Keratinocyte (primary cell): Measurements from ENCODE around the gene EPHA2. TPM values are rescaled to one million over a fixed set of nuclear protein-coding genes. Genes with fewer than 3 reads are reported as not detected.

Source experiments
- DNase-seq: peaks from one replicate; pipeline ENCODE4 v3.0.0-alpha.2; 2011; ENCODE audit warnings: low read depth, missing footprints, low spot score
- FAIRE-seq: peaks from 2 replicates; lab custom pipeline; 2011; peaks lifted over from hg19 to GRCh38; lab: Jason Lieb, UNC
- H2AFZ ChIP-seq: 2 replicates; pipeline ENCODE4 v1.6.0; 2012; ENCODE audit warnings: low read length, control low read depth, inconsistent platforms; ENCODE audit not compliant: control insufficient read depth
- H3K27ac ChIP-seq: 2 replicates; pipeline ENCODE4 v1.5.1; 2011; ENCODE audit warnings: low read length; ENCODE audit not compliant: control insufficient read depth, insufficient read depth
- H3K27me3 ChIP-seq: 3 replicates; pipeline ENCODE4 v1.6.0; 2011; ENCODE audit warnings: low read length; ENCODE audit not compliant: control insufficient read depth, insufficient read depth; ENCODE audit errors: extremely low read depth
- H3K36me3 ChIP-seq, 2 experiments: 2 replicates in 1 of 2; 3 replicates in 1 of 2; pipeline ENCODE4 v1.5.1; 2011; ENCODE audit warnings: low read length in 2 of 2, mild to moderate bottlenecking in 1 of 2; ENCODE audit not compliant: control insufficient read depth in 2 of 2, insufficient read depth in 2 of 2; ENCODE audit errors: extremely low read depth in 1 of 2
- H3K4me1 ChIP-seq: 3 replicates; pipeline ENCODE4 v1.5.1; 2011; ENCODE audit warnings: low read length; ENCODE audit not compliant: control insufficient read depth, insufficient read depth; ENCODE audit errors: extremely low read depth
- H3K4me2 ChIP-seq: 3 replicates; pipeline ENCODE4 v1.6.0; 2011; ENCODE audit warnings: low read depth, low read length; ENCODE audit not compliant: control insufficient read depth, insufficient read depth; ENCODE audit errors: extremely low read depth
- H3K4me3 ChIP-seq, 3 experiments: fragments of 200-600 bp in 1 of 3; sonication (generic) in 1 of 3; 2 replicates in 2 of 3; 3 replicates in 1 of 3; pipeline ENCODE4 v1.5.1; 2011 to 2016; ENCODE audit warnings: low read length in 3 of 3, mild to moderate bottlenecking in 3 of 3, control low read depth in 2 of 3, inconsistent platforms in 1 of 3, low read depth in 1 of 3, mixed read lengths in 1 of 3, mixed run types in 1 of 3, moderate library complexity in 1 of 3; ENCODE audit not compliant: control insufficient read depth in 2 of 3, insufficient read depth in 2 of 3; ENCODE audit errors: extremely low read depth in 1 of 3
- H3K79me2 ChIP-seq: 2 replicates; pipeline ENCODE4 v1.6.0; 2012; ENCODE audit warnings: low read length; ENCODE audit not compliant: control insufficient read depth, insufficient read depth
- H3K9ac ChIP-seq: 3 replicates; pipeline ENCODE4 v1.6.0; 2011; ENCODE audit warnings: low read length; ENCODE audit not compliant: control insufficient read depth, insufficient read depth; ENCODE audit errors: extremely low read depth
- H3K9me1 ChIP-seq: 3 replicates; pipeline ENCODE4 v1.6.0; 2011; ENCODE audit warnings: low read length; ENCODE audit not compliant: control insufficient read depth, insufficient read depth; ENCODE audit errors: extremely low read depth
- H3K9me3 ChIP-seq: 2 replicates; pipeline ENCODE4 v1.5.1; 2012; ENCODE audit warnings: low read depth, low read length; ENCODE audit not compliant: control insufficient read depth
- H4K20me1 ChIP-seq: 3 replicates; pipeline ENCODE4 v1.6.0; 2011; ENCODE audit warnings: low read length; ENCODE audit not compliant: control insufficient read depth, insufficient read depth; ENCODE audit errors: extremely low read depth
- CTCF ChIP-seq, 3 experiments: IDR thresholded peaks in 1 of 3; conservative IDR thresholded peaks in 1 of 3; optimal IDR thresholded peaks in 1 of 3; 2 replicates in 2 of 3; 3 replicates in 1 of 3; pipeline versions ENCODE3 to v1.5.1; 2011; ENCODE audit warnings: low read length in 3 of 3, mild to moderate bottlenecking in 3 of 3, moderate library complexity in 2 of 3, control low read depth in 1 of 3, inconsistent platforms in 1 of 3; ENCODE audit not compliant: insufficient read depth in 2 of 3; ENCODE audit errors: extremely low read depth in 1 of 3
- EZH2 ChIP-seq: IDR thresholded peaks from one replicate; pipeline ENCODE4 v1.6.1; 2012; ENCODE audit warnings: inconsistent platforms, mild to moderate bottlenecking, low read length, moderate library complexity
- dilution Hi-C: fragments of 300-500 bp; cut with MboI; formaldehyde crosslinking; loops from one replicate; pipeline ENCODE4 v1.7.0; 2020; ENCODE audit warnings: low sequenced_read_pairs; ENCODE audit not compliant: extremely low pct_ligation_motif_present
- polyA plus RNA-seq, 5 experiments: library from polyadenylated mRNA; depleted of rRNA in 3 of 5; stranded (reverse) in 3 of 5; stranded (forward) in 1 of 5; unstranded in 1 of 5; fragments of >200 nt; gene quantifications; 1 replicate in 1 of 5; 2 replicates in 3 of 5; 3 replicates in 1 of 5; pipeline versions ENCODE4 v1.2.1 to v1.2.3, GENCODE V29; 2011 to 2012; ENCODE audit warnings: missing spikeins in 2 of 5, low read depth in 1 of 5, low replicate concordance in 1 of 5

EPHA2 gene
- polyA plus RNA-seq, 1 donor (not counting 4 experiments of a cell fraction or from before 2014, with no cell fraction given) = 55.6 TPM

GRCh38 chr1:16116002-16116401 lies 39.9 kb downstream of the EPHA2 start:
- H3K4me1 ChIP-seq = peaks cover 4% of the 10 kb centered on the region
- no peak overlapping the region for H2AFZ ChIP-seq
- peaks cover 7% of the 10 kb centered on the region for H3K27me3 ChIP-seq
- H3K9me3 ChIP-seq = no peaks in the 10 kb centered on the region
- no peaks in the 10 kb centered on the region for H4K20me1 ChIP-seq
- no peak overlapping the region for H3K27ac ChIP-seq
- no peaks in the 10 kb centered on the region for H3K9me1 ChIP-seq
- H3K4me3 ChIP-seq = no peak overlapping the region
- H3K79me2 ChIP-seq = no peaks in the 10 kb centered on the region
- no peaks in the 10 kb centered on the region for H3K36me3 ChIP-seq
- no peak overlapping the region for H3K4me2 ChIP-seq
- H3K9ac ChIP-seq = no peak overlapping the region
- dilution Hi-C loops = no loop called here
- no peak for FAIRE-seq
- TF ChIP-seq EZH2 = no peak
- no peak for TF ChIP-seq CTCF (optimal IDR thresholded peaks at IDR 0.05 in 1 of 3, IDR thresholded peaks at IDR 0.05 in 1 of 3, conservative IDR thresholded peaks at IDR 0.05 in 1 of 3; ENCODE audit: extremely low read depth in 1 of 3, insufficient read depth in 2 of 3, low read length in 3 of 3)
- DNase-seq = no peak

DNA sequence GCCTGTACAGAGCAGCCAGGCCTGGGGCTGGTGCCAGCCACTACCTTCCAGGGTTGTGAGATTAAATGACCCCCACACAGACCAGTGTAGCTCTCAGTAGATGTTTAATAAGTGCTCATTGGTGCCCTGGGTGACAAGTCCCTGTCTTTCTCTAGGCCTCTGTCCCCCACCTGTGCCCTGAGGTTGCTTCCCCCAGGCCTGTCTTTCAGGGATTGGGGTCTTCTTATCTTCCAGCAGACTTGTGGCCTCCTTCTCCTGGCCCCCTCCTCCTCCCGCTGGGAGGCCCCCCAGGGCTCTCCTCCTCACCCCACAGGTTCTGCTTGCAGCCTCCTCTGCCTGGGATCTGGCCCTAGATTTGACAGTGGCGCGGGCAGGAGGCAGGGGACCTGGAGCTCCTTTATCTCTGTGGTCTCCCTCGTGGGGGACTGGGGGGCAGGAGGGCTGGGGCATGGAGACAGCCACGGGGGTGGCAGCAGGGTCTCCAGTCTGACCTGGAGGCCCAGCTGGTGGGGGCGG lies 40.3 kb downstream of the EPHA2 start:
- Histone ChIP-seq H4K20me1 (no peaks in the 10 kb centered on the region), H3K79me2 (no peaks in the 10 kb centered on the region), H3K36me3 (no peaks in the 10 kb centered on the region), H3K4me1 (peaks cover 4% of the 10 kb centered on the region), H2AFZ (no peak overlapping the region), H3K9me1 (no peaks in the 10 kb centered on the region), H3K4me3 (no peak overlapping the region), H3K9ac (no peak overlapping the region), H3K9me3 (no peaks in the 10 kb centered on the region), H3K27me3 (peaks cover 7% of the 10 kb centered on the region), H3K27ac (no peak overlapping the region), H3K4me2 (no peak overlapping the region)
- FAIRE-seq (no peak), DNase-seq (no peak)
- TF ChIP-seq CTCF (optimal IDR thresholded peaks at IDR 0.05 in 1 of 3, IDR thresholded peaks at IDR 0.05 in 1 of 3, conservative IDR thresholded peaks at IDR 0.05 in 1 of 3; ENCODE audit: extremely low read depth in 1 of 3, insufficient read depth in 2 of 3, low read length in 3 of 3) (no peak), EZH2 (no peak)
- dilution Hi-C loops = no loop called here
